GM23248 (cell line): ENCODE measurements around the gene PTPRN2.

Experiments
- EZH2 ChIP-seq: fragments of 200-600 bp; sonication (generic); IDR thresholded peaks from 2 replicates; pipeline ENCODE4 v1.6.1; 2018; ENCODE audit warnings: antibody characterized with exemption, mild to moderate bottlenecking; ENCODE audit not compliant: insufficient read depth, poor library complexity, severe bottlenecking
- EZH2phosphoT487 ChIP-seq: fragments of 200-600 bp; sonication (generic); IDR thresholded peaks from 2 replicates; pipeline ENCODE4 v1.6.1; 2018; ENCODE audit warnings: antibody characterized with exemption, moderate library complexity, mild to moderate bottlenecking, low read depth; ENCODE audit not compliant: insufficient read depth

- TF ChIP-seq EZH2 (no peak), EZH2phosphoT487 (no peak)
Measured at GRCh38 chr7:158572000-158572828, 15.4 kb downstream of the PTPRN2 start.
